HG03439 (cell line): Measurements from ENCODE around the gene FNDC11.
"Not testable (repeated sequence)": the region's sequence is repeated elsewhere in the genome, so short reads cannot be mapped to it uniquely, and the experiment has no call there.

ENCODE experiments used
- ATAC-seq: cut with Tn5 transposase; IDR thresholded peaks from one replicate; pipeline ENCODE4 v1.9.1; 2021; ENCODE audit warnings: mild to moderate bottlenecking, moderate library complexity; ENCODE audit not compliant: unreplicated experiment

FNDC11 gene

GRCh38 chr20:63595416-63596127, 41.6 kb downstream of the FNDC11 start:
- no peak for ATAC-seq

GRCh38 chr20:63596423-63596822, 42.5 kb downstream of the FNDC11 start:
- ATAC-seq: no peak

GRCh38 chr20:63597651-63598478, 43.9 kb downstream of the FNDC11 start:
- ATAC-seq: no peak

GRCh38 chr20:63598479-63599395, 44.8 kb downstream of the FNDC11 start:
- no peak for ATAC-seq

- ATAC-seq: no peak
Measured at GRCh38 chr20:63599396-63600050, 45.6 kb downstream of the FNDC11 start.

- not testable (repeated sequence) for ATAC-seq
Measured at GRCh38 chr20:63601679-63602078, 47.7 kb downstream of the FNDC11 start.

- no peak for ATAC-seq
Measured at GRCh38 chr20:63602321-63602720, 48.4 kb downstream of the FNDC11 start.
